ENCODE measurements around the gene CCDC170.

GRCh38 chr6:151549790-151550189, 56.0 kb downstream of the CCDC170 start:
- TF ChIP-seq EZH2 (IDR thresholded peaks at IDR 0.05; ENCODE audit: borderline replicate concordance, low read length) = no peak
- TF ChIP-seq CTCF (conservative IDR thresholded peaks at IDR 0.05 in 1 of 2, IDR thresholded peaks at IDR 0.05 in 1 of 2; ENCODE audit: extremely low read depth in 1 of 2, insufficient read depth in 1 of 2, low read depth in 1 of 2, low read length in 2 of 2) = no peak

Measured in mammary epithelial cell (primary cell).